ENCODE measurements around the gene HMGCL.
"Not testable (repeated sequence)": the region's sequence is repeated elsewhere in the genome, so short reads cannot be mapped to it uniquely, and the experiment has no call there.

HMGCL gene

GRCh38 chr1:23797478-23798448 lies 27.5 kb downstream of the HMGCL start:
- DNase-seq, result no peak

GRCh38 chr1:23796466-23797271 lies 28.6 kb downstream of the HMGCL start:
- DNase-seq, result no peak

- DNase-seq, result no peak
Observed at GRCh38 chr1:23795676-23796465, 29.4 kb downstream of the HMGCL start.

GRCh38 chr1:23794732-23795182 lies 30.5 kb downstream of the HMGCL start:
- not testable (repeated sequence) for DNase-seq

- no peak for DNase-seq
Observed at GRCh38 chr1:23793861-23794731, 31.1 kb downstream of the HMGCL start.

- no peak for DNase-seq
Observed at GRCh38 chr1:23793018-23793781, 32.0 kb downstream of the HMGCL start.

- DNase-seq, result no peak
Observed at GRCh38 chr1:23792151-23792945, 32.9 kb downstream of the HMGCL start.

GRCh38 chr1:23791516-23792047 lies 33.6 kb downstream of the HMGCL start:
- no peak for DNase-seq

- peak; percentile 72 to 82 for DNase-seq
Observed at GRCh38 chr1:23790696-23791515, 34.3 kb downstream of the HMGCL start, which contains the start of gene LYPLA2. Gene LYPLA2 (plus strand): TSS chr1:23791145. CDS start chr1:23792683, 1,538 bp downstream.

- DNase-seq, result no peak
Observed at GRCh38 chr1:23788695-23789094, 36.5 kb downstream of the HMGCL start.

GRCh38 chr1:23787701-23788100 lies 37.5 kb downstream of the HMGCL start:
- DNase-seq, result no peak

GRCh38 chr1:23784846-23785245 lies 40.4 kb downstream of the HMGCL start:
- no peak for DNase-seq

GRCh38 chr1:23783141-23783540 lies 42.1 kb downstream of the HMGCL start:
- not testable (repeated sequence) for DNase-seq

- no peak for DNase-seq
Observed at GRCh38 chr1:23779826-23780371, 45.3 kb downstream of the HMGCL start.

GRCh38 chr1:23777979-23778814 lies 47.0 kb downstream of the HMGCL start, which contains the start of gene PITHD1:
Gene PITHD1 (plus strand): TSS chr1:23778418. CDS start chr1:23778516, 98 bp downstream.
- DNase-seq, result peak; percentile 71

GRCh38 chr1:23776217-23776616 lies 49.0 kb downstream of the HMGCL start:
- DNase-seq, result no peak

GRCh38 chr1:23774174-23774880 lies 50.9 kb downstream of the HMGCL start:
- DNase-seq, result no peak

All from AML-193 (cell line).